Lung (tissue), 12 donors: ENCODE results near the gene ID3. TPM values are rescaled to one million over a fixed set of nuclear protein-coding genes. Genes with fewer than 3 reads are reported as not detected.

Source experiments
- ATAC-seq: fragments of 200-7000 bp; cut with Tn5 transposase; one replicate; pipeline ENCODE4 v1.9.1; 2020; ENCODE audit warnings: moderate number of reproducible peaks; ENCODE audit not compliant: insufficient read depth, low FRiP score
- DNase-seq, 3 donors: peaks; one replicate each; pipeline ENCODE4 v3.0.0-alpha.2; 2013 to 2017
- H3K27ac ChIP-seq, 2 donors: one replicate each; pipeline ENCODE4 v1.5.1; 2013; ENCODE audit warnings: mild to moderate bottlenecking in 2 of 2, moderate library complexity in 2 of 2, control low read depth in 1 of 2, inconsistent platforms in 1 of 2, low read depth in 1 of 2, low read length in 1 of 2
- H3K27me3 ChIP-seq, 3 donors: one replicate each; pipeline ENCODE4 v1.5.1; 2013; ENCODE audit warnings: low read length in 2 of 3; ENCODE audit not compliant: control insufficient read depth in 3 of 3, insufficient read depth in 3 of 3
- H3K36me3 ChIP-seq, 4 donors: one replicate each; pipeline ENCODE4 v1.5.1; 2013; ENCODE audit warnings: low read length in 4 of 4, mild to moderate bottlenecking in 1 of 4, moderate library complexity in 1 of 4; ENCODE audit not compliant: control insufficient read depth in 4 of 4, insufficient read depth in 4 of 4
- H3K4me1 ChIP-seq, 5 donors: one replicate each; pipeline ENCODE4 v1.5.1; 2013; ENCODE audit warnings: low read length in 5 of 5, mild to moderate bottlenecking in 2 of 5, moderate library complexity in 1 of 5; ENCODE audit not compliant: control insufficient read depth in 5 of 5, insufficient read depth in 5 of 5
- H3K4me3 ChIP-seq: one replicate; pipeline ENCODE4 v1.5.1; 2013; ENCODE audit warnings: mild to moderate bottlenecking, control low read depth, moderate library complexity
- H3K9ac ChIP-seq, 2 donors: one replicate each; pipeline ENCODE4 v1.5.1; 2013; ENCODE audit warnings: low read length in 2 of 2, control low read depth in 1 of 2; ENCODE audit not compliant: insufficient read depth in 1 of 2
- H3K9me3 ChIP-seq, 4 donors: one replicate each; pipeline ENCODE4 v1.5.1; 2013; ENCODE audit warnings: low read length in 3 of 4, mild to moderate bottlenecking in 1 of 4, moderate library complexity in 1 of 4; ENCODE audit not compliant: control insufficient read depth in 4 of 4, insufficient read depth in 3 of 4
- WGBS, 2 donors: extraction: QIAGEN DNeasy Blood & Tissue Kit; methylation state at CpG; one replicate each; pipeline ENCODE4 v1.1.7; 2013; 5-methylcytosine and 5-hydroxymethylcytosine counted together
- polyA plus RNA-seq, 2 donors: library from polyadenylated mRNA; stranded (reverse); fragments of 200-250 nt; gene quantifications; one replicate each; pipeline ENCODE4 v1.2.1, GENCODE V29; 2013
- total RNA-seq, 2 donors: library from RNA; depleted of rRNA in 1 of 2; stranded (reverse); fragments of >200 nt in 1 of 2; gene quantifications; one replicate each; pipeline ENCODE4 v1.2.1, GENCODE V29; 2014 to 2021
- TF ChIP-seq, protein P1 (sequence below): IDR thresholded peaks from 2 replicates; pipeline ENCODE4 v1.5.1; 2012; ENCODE audit warnings: mild to moderate bottlenecking; ENCODE audit errors: control extremely low read depth, extremely low read depth
- donor health status: control.
- donor health status: control.
- donor health status: Bipolar disorder and iron deficiency.
- donor health status: healthy.
- donor health status: DM: yes; HTN: yes; CAD: no.

The ID3 gene
- total and polyA plus RNA-seq, 4 donors: 119 to 275 (median 163) TPM

DNA sequence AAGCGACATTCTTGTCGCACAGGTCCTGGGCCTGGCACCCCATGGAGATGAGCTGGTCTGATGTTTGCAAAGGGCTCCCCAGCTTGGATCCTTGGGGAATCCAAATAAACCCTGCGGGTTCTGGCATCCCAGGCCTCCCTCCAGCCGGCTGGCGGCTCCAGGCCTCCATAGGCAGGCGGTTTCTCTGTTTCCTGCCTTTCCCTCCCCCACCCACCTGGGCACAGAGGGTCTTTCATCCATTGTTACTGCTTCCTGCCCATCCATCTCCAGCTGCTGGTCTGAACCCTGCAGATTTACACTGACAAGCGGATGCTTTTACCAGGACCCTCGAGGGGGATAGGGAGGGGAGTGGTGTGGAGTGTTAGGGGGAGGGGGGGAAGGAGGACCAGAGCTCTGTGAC is 39.1 kb upstream of the ID3 start:
- ATAC-seq (no peak), DNase-seq (peak; percentile 22 to 77 (median 45))
- no peak overlapping the region for H3K4me3 ChIP-seq
- TF ChIP-seq, protein P1, sequence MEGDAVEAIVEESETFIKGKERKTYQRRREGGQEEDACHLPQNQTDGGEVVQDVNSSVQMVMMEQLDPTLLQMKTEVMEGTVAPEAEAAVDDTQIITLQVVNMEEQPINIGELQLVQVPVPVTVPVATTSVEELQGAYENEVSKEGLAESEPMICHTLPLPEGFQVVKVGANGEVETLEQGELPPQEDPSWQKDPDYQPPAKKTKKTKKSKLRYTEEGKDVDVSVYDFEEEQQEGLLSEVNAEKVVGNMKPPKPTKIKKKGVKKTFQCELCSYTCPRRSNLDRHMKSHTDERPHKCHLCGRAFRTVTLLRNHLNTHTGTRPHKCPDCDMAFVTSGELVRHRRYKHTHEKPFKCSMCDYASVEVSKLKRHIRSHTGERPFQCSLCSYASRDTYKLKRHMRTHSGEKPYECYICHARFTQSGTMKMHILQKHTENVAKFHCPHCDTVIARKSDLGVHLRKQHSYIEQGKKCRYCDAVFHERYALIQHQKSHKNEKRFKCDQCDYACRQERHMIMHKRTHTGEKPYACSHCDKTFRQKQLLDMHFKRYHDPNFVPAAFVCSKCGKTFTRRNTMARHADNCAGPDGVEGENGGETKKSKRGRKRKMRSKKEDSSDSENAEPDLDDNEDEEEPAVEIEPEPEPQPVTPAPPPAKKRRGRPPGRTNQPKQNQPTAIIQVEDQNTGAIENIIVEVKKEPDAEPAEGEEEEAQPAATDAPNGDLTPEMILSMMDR: no peak
- H3K4me1 ChIP-seq: peaks cover 0 to 4% (median 0%) of the 10 kb centered on the region in 5 donors
- H3K36me3 ChIP-seq: no peaks in the 10 kb centered on the region
- no peaks in the 10 kb centered on the region for H3K9me3 ChIP-seq
- no peak overlapping the region for H3K9ac ChIP-seq
- no peak overlapping the region for H3K27ac ChIP-seq
- H3K27me3 ChIP-seq: no peaks in the 10 kb centered on the region
- WGBS, 2 donors: 69 to 74% methylated on average over 8 of the region's 8 CpGs

DNA sequence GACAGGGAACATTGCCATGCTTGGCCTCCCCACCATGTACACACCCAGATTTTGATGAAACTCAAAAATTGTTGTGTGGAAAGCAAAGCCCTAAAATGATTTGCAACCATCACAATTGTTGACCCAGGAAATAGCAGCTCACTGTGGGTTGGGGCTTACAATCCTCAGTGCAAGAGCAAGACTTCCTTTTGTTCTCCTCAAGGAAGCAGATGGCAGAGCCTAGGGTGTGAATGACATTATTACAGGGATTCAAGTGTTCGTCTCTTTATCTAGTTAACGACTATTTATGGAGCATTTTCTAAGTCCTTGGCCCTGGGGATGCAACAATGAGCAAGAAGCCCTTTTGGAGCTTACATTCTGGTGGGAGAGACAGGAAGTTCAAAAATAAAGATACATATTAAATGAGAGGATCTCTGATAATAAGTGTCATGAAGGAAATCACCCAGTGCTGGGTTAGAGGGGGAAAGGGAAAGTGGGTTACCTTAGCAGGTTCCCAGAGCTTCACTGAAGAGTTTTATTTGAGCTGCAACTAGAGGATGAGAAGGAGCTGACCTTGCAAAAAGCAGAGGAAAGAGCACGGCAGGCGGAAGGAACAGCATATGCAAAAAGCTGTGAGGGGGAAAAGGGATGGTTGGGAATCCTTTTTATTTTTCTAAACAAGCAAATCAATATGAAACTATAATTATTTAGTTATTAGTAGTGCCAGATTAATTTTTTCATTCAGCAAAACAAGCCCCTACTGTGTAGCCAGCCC is 38.5 kb upstream of the ID3 start:
- WGBS, 2 donors: 55 to 57% methylated on average over 4 of the region's 4 CpGs
- peak in 1 of 3 donors; percentile 36 for DNase-seq
- Histone ChIP-seq H3K4me1 (peaks cover 0 to 4% (median 0%) of the 10 kb centered on the region in 5 donors), H3K9me3 (no peaks in the 10 kb centered on the region), H3K9ac (no peak overlapping the region), H3K4me3 (no peak overlapping the region), H3K27ac (no peak overlapping the region), H3K36me3 (no peaks in the 10 kb centered on the region), H3K27me3 (no peaks in the 10 kb centered on the region)
- TF ChIP-seq, protein P1: no peak
- no peak for ATAC-seq

DNA sequence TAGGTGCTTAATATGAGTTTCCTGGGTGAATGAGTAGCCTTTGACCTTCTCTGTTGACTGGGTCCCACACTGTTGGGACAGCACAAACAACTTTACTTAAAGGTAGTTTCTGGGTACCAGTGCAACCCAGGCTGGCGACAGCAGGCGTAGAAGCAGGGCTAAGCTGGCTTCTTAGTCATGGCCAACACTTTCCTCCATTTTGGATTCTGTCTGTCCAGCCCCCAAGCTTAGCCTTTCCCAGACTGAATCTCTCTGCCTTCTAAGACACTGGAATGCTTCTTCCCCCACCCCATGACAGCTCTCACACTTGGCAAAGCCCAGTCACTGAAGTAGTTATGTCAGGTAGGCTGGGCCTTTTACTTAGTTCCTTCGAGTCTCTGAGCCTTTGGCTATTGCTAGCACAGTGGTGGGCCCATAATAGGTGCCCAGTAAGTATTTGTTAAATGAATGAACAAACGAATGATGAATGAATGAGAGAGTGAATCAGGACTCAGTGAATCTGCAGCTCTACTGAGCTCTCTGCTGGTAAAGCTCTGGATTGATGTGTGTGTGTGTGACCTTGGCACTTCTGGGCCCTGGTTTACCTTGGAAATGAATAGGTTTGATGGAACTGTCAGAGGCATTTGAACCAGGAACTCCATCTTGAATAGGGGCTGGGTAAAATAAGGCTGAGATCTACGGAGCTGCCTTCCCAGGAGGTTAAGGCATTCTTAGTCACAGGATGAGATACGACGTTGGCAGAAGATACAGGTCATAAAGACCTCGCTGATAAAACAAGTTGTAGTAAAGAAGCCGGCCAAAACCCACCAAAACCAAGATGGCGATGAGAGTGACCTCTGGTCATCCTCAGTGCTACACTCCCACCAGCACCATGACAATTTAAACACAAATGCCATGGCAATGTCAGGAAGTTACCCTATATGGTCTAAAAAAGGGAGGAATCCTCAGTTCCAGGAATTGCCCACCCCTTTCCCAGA is 37.4 kb upstream of the ID3 start:
- Histone ChIP-seq H3K9ac (no peak overlapping the region), H3K27me3 (no peaks in the 10 kb centered on the region), H3K9me3 (no peaks in the 10 kb centered on the region), H3K36me3 (no peaks in the 10 kb centered on the region), H3K27ac (no peak overlapping the region), H3K4me3 (no peak overlapping the region), H3K4me1 (peaks cover 0 to 9% (median 3%) of the 10 kb centered on the region in 5 donors)
- DNase-seq (no peak), ATAC-seq (no peak)
- 92 to 94% methylated on average over 10 of the region's 10 CpGs for WGBS, 2 donors
- TF ChIP-seq, protein P1: no peak
